H1 (cell line): Measurements from ENCODE around the gene PINK1. TPM values are rescaled to one million over a fixed set of nuclear protein-coding genes. Genes with fewer than 3 reads are reported as not detected.

Source experiments
- CTCF ChIA-PET: fragments of 300-600 bp; sonication (Branson Sonifier 250); formaldehyde crosslinking; loops from one replicate; lab custom pipeline; 2021; ENCODE audit not compliant: partially characterized antibody; lab: Charles Lee
- POLR2A ChIA-PET: fragments of 300-600 bp; sonication (Branson Sonifier 250); formaldehyde crosslinking; loops from one replicate; lab custom pipeline; 2021; ENCODE audit warnings: inconsistent platforms; ENCODE audit not compliant: partially characterized antibody; lab: Charles Lee
- DNase-seq, 2 experiments: peaks; one replicate each; pipeline versions ENCODE4 v3.0.0 to v3.0.0-alpha.2; 2010 to 2022; ENCODE audit warnings: low spot score in 2 of 2, low read depth in 1 of 2, mixed read lengths in 1 of 2
- FAIRE-seq: peaks from 2 replicates; lab custom pipeline; 2011; peaks lifted over from hg19 to GRCh38; lab: Jason Lieb, UNC
- H2AFZ ChIP-seq: 2 replicates; pipeline ENCODE4 v1.8.1; 2012; ENCODE audit warnings: low read length, inconsistent platforms
- H2AK5ac ChIP-seq: 2 replicates; pipeline ENCODE4 v1.6.1; 2013; ENCODE audit warnings: low read depth, low read length
- H2BK120ac ChIP-seq: replicated peaks from 2 replicates; pipeline ENCODE3; 2013; ENCODE audit warnings: low read depth, low read length, inconsistent platforms
- H2BK12ac ChIP-seq: 2 replicates; pipeline ENCODE4 v1.6.1; 2013; ENCODE audit warnings: low read depth, low read length
- H2BK15ac ChIP-seq: 2 replicates; pipeline ENCODE4 v1.6.1; 2013; ENCODE audit warnings: low read length
- H2BK20ac ChIP-seq: 2 replicates; pipeline ENCODE4 v1.6.1; 2013; ENCODE audit warnings: low read length
- H2BK5ac ChIP-seq: 2 replicates; pipeline ENCODE4 v1.6.1; 2013; ENCODE audit warnings: low read depth, low read length
- H3K14ac ChIP-seq: 2 replicates; pipeline ENCODE4 v1.6.1; 2013; ENCODE audit warnings: inconsistent platforms; ENCODE audit not compliant: insufficient read length
- H3K18ac ChIP-seq: 2 replicates; pipeline ENCODE4 v1.6.1; 2013; ENCODE audit warnings: low read length; ENCODE audit errors: extremely low read depth
- H3K23ac ChIP-seq: 2 replicates; pipeline ENCODE4 v1.6.1; 2013; ENCODE audit warnings: inconsistent platforms; ENCODE audit not compliant: insufficient read length
- H3K23me2 ChIP-seq: 2 replicates; pipeline ENCODE4 v1.6.1; 2013; ENCODE audit warnings: low read depth, low read length
- H3K27ac ChIP-seq: 2 replicates; pipeline ENCODE4 v1.6.1; 2011; ENCODE audit warnings: low read depth, low read length, inconsistent platforms
- H3K27me3 ChIP-seq, 4 experiments: replicated peaks in 1 of 4; 1 replicate in 1 of 4; 2 replicates in 3 of 4; pipeline versions ENCODE4 v1.6.1 to v1.8.1; 2011 to 2013; ENCODE audit warnings: low read length in 3 of 4, mild to moderate bottlenecking in 3 of 4, inconsistent platforms in 2 of 4, mixed read lengths in 2 of 4, moderate library complexity in 1 of 4; ENCODE audit not compliant: control insufficient read depth in 3 of 4, insufficient read depth in 3 of 4; ENCODE audit errors: extremely low read depth in 1 of 4
- H3K36me3 ChIP-seq, 4 experiments: 2 replicates each; pipeline versions ENCODE4 v1.6.1 to v1.8.1; 2011 to 2013; ENCODE audit warnings: mild to moderate bottlenecking in 4 of 4, low read length in 3 of 4, moderate library complexity in 2 of 4, control low read depth in 1 of 4, inconsistent platforms in 1 of 4; ENCODE audit not compliant: insufficient read depth in 4 of 4, control insufficient read depth in 2 of 4
- H3K4ac ChIP-seq: replicated peaks from 2 replicates; pipeline ENCODE3; 2013; ENCODE audit warnings: low read length, low read depth, mixed read lengths, inconsistent platforms; ENCODE audit not compliant: insufficient read length
- H3K4me1 ChIP-seq, 4 experiments: replicated peaks in 1 of 4; 1 replicate in 1 of 4; 2 replicates in 3 of 4; pipeline versions ENCODE4 v1.6.1 to v1.8.1; 2011 to 2013; ENCODE audit warnings: low read length in 3 of 4, inconsistent platforms in 2 of 4, mixed read lengths in 1 of 4; ENCODE audit not compliant: insufficient read depth in 4 of 4, control insufficient read depth in 3 of 4
- H3K4me2 ChIP-seq, 2 experiments: 2 replicates each; pipeline versions ENCODE4 v1.6.1 to v1.8.1; 2011 to 2013; ENCODE audit warnings: low read depth in 2 of 2, low read length in 2 of 2, control low read depth in 1 of 2, inconsistent platforms in 1 of 2, mild to moderate bottlenecking in 1 of 2; ENCODE audit not compliant: insufficient read depth in 1 of 2
- H3K4me3 ChIP-seq, 4 experiments: fragments of 200-600, 300-600 bp in 1 of 4; sonication (generic), shearing (Covaris generic), sonication (Bioruptor Twin) in 1 of 4; 2 replicates each; pipeline versions ENCODE4 v1.5.1 to v1.8.1; 2011 to 2016; ENCODE audit warnings: low read length in 4 of 4, low read depth in 3 of 4, control low read depth in 2 of 4, inconsistent platforms in 2 of 4, mild to moderate bottlenecking in 2 of 4, mixed read lengths in 1 of 4, moderate library complexity in 1 of 4; ENCODE audit not compliant: insufficient read depth in 2 of 4; ENCODE audit errors: extremely low read depth in 1 of 4
- H3K56ac ChIP-seq: replicated peaks from 2 replicates; pipeline ENCODE3; 2013; ENCODE audit warnings: low read depth, mild to moderate bottlenecking, mixed read lengths, low read length, inconsistent platforms; ENCODE audit not compliant: insufficient read length
- H3K79me1 ChIP-seq: 2 replicates; pipeline ENCODE4 v1.6.1; 2013; ENCODE audit warnings: low read depth, low read length, control low read depth
- H3K79me2 ChIP-seq, 2 experiments: 2 replicates each; pipeline versions ENCODE4 v1.6.1 to v1.8.1; 2012 to 2013; ENCODE audit warnings: low read length in 2 of 2, mild to moderate bottlenecking in 2 of 2, inconsistent platforms in 1 of 2; ENCODE audit not compliant: insufficient read depth in 2 of 2, control insufficient read depth in 1 of 2
- H3K9ac ChIP-seq, 4 experiments: replicated peaks in 1 of 4; 1 replicate in 1 of 4; 2 replicates in 3 of 4; pipeline versions ENCODE4 v1.6.1 to v1.8.1; 2011 to 2013; ENCODE audit warnings: low read depth in 3 of 4, low read length in 3 of 4, control low read depth in 2 of 4, mild to moderate bottlenecking in 2 of 4, moderate library complexity in 2 of 4, inconsistent platforms in 1 of 4; ENCODE audit errors: extremely low read depth in 1 of 4
- H3K9me3 ChIP-seq, 2 experiments: 2 replicates each; pipeline versions ENCODE4 v1.6.1 to v1.8.1; 2012 to 2013; ENCODE audit warnings: mild to moderate bottlenecking in 2 of 2, moderate library complexity in 2 of 2, control low read depth in 1 of 2, inconsistent platforms in 1 of 2, low read depth in 1 of 2, low read length in 1 of 2, mixed read lengths in 1 of 2; ENCODE audit not compliant: insufficient read depth in 2 of 2
- H4K20me1 ChIP-seq, 2 experiments: replicated peaks in 1 of 2; 2 replicates each; pipeline versions ENCODE3 to v1.8.1; 2011 to 2013; ENCODE audit warnings: inconsistent platforms in 2 of 2, low read length in 2 of 2, mild to moderate bottlenecking in 1 of 2; ENCODE audit not compliant: insufficient read depth in 2 of 2, control insufficient read depth in 1 of 2
- H4K5ac ChIP-seq: 2 replicates; pipeline ENCODE4 v1.6.1; 2013; ENCODE audit warnings: low read length, low read depth, mixed read lengths, inconsistent platforms; ENCODE audit not compliant: insufficient read length
- H4K8ac ChIP-seq: 2 replicates; pipeline ENCODE4 v1.8.0; 2013; ENCODE audit warnings: mild to moderate bottlenecking, moderate library complexity, low read length, inconsistent platforms; ENCODE audit not compliant: insufficient read depth; ENCODE audit errors: extremely low read depth
- H4K91ac ChIP-seq: replicated peaks from 2 replicates; pipeline ENCODE3; 2013; ENCODE audit warnings: low read length, mixed read lengths, inconsistent platforms; ENCODE audit not compliant: insufficient read length
- ASH2L ChIP-seq: fragments of 200-600, 300-600 bp; sonication (generic); IDR thresholded peaks from one replicate; pipeline ENCODE4 v1.7.1; 2017; ENCODE audit warnings: low read length
- FOSL1 ChIP-seq: IDR thresholded peaks from 2 replicates; pipeline ENCODE4 v1.6.1; 2011; ENCODE audit warnings: mild to moderate bottlenecking, low read depth, low read length, moderate library complexity; ENCODE audit not compliant: insufficient read depth
- GTF2F1 ChIP-seq: IDR thresholded peaks from 2 replicates; pipeline ENCODE4 v1.6.1; 2012; ENCODE audit warnings: low read depth, low read length, improper control_type of control experiment, borderline replicate concordance
- HDAC2 ChIP-seq, 2 experiments: fragments of 300-600 bp in 1 of 2; sonication (generic) in 1 of 2; IDR thresholded peaks; 2 replicates each; pipeline ENCODE4 v1.6.1; 2011 to 2012; ENCODE audit warnings: low read depth in 2 of 2, low read length in 2 of 2, mild to moderate bottlenecking in 2 of 2, moderate library complexity in 2 of 2, borderline replicate concordance in 1 of 2, inconsistent platforms in 1 of 2
- JUN ChIP-seq: IDR thresholded peaks from 2 replicates; pipeline ENCODE4 v1.6.1; 2011; ENCODE audit warnings: low read depth, mild to moderate bottlenecking, improper control_type of control experiment, low read length
- PHF8 ChIP-seq: fragments of 200-600 bp; sonication (generic); conservative IDR thresholded peaks from 2 replicates; pipeline ENCODE4 v1.7.1; 2012; ENCODE audit warnings: low read depth, mild to moderate bottlenecking, inconsistent platforms, low read length, moderate library complexity
- POLR2AphosphoS5 ChIP-seq: IDR thresholded peaks from 2 replicates; pipeline ENCODE4 v1.6.1; 2011; ENCODE audit warnings: low read depth, low read length
- YY1 ChIP-seq: IDR thresholded peaks from 2 replicates; pipeline ENCODE4 v1.6.1; 2011; ENCODE audit warnings: low read depth, mild to moderate bottlenecking, low read length
- WGBS, 2 experiments: shearing (Covaris generic) in 1 of 2; methylation state at CpG; one replicate each; pipeline versions ENCODE4 v1.1.6 to v1.1.7; 2013 to 2015; ENCODE audit warnings: low lambda C conversion rate in 2 of 2, mixed read lengths in 2 of 2, inconsistent platforms in 1 of 2, low coverage in 1 of 2, missing lambda C conversion rate in 1 of 2; ENCODE audit not compliant: insufficient replicate concordance in 2 of 2, insufficient coverage in 1 of 2, insufficient read length in 1 of 2; ENCODE audit errors: extremely low coverage in 1 of 2, missing lambda C conversion rate in 1 of 2; 5-methylcytosine and 5-hydroxymethylcytosine counted together
- polyA plus RNA-seq, 7 experiments: library from polyadenylated mRNA; depleted of rRNA in 3 of 7; stranded (reverse) in 5 of 7; unstranded in 2 of 7; fragments of >200 nt in 5 of 7; fragments of 200-250 nt in 2 of 7; gene quantifications; 1 replicate in 5 of 7; 2 replicates in 1 of 7; 4 replicates in 1 of 7; pipeline versions ENCODE4 v1.2.1 to v1.2.3, GENCODE V29; 2011 to 2013; ENCODE audit warnings: missing spikeins in 2 of 7, mixed read lengths in 2 of 7
- total RNA-seq: library from RNA; stranded (reverse); fragmentation: NEBNext Ultra II Directional; extraction: Animal tissue kit (Norgen Biotek cat#: 25700); gene quantifications from 2 replicates; pipeline ENCODE4 v1.2.1, GENCODE V29; 2021

The PINK1 gene
- total and polyA plus RNA-seq, 2 of the 8 experiments (the other 6 are each of a cell fraction or from before 2014, with no cell fraction given), result 16.1 to 19.3 TPM

GRCh38 chr1:20636785-20637347 is 3.6 kb downstream of the PINK1 start:
- H3K56ac ChIP-seq, result no peak overlapping the region
- FAIRE-seq, result no peak
- no peak for DNase-seq
- 90% methylated on average over 6 of the region's 8 CpGs; no CpG with 5 or more reads in 1 of the 2 experiments for WGBS, 2 experiments
- no peak overlapping the region for H2BK120ac ChIP-seq
- peaks cover 0 to 8% (median 3%) of the 10 kb centered on the region in 4 experiments; a peak in 4 of 7 replicates for H3K4me1 ChIP-seq
- no peak overlapping the region for H4K5ac ChIP-seq
- no peaks in the 10 kb centered on the region for H3K9me3 ChIP-seq
- no peak overlapping the region for H3K18ac ChIP-seq
- no peak overlapping the region for H2BK15ac ChIP-seq
- no peaks in the 10 kb centered on the region for H3K79me2 ChIP-seq
- no peak overlapping the region for H2BK5ac ChIP-seq
- no peak overlapping the region for H3K4me3 ChIP-seq
- H3K4me2 ChIP-seq, result no peak overlapping the region
- TF ChIP-seq GTF2F1 (no peak), JUN (no peak), ASH2L (no peak), PHF8 (no peak), POLR2AphosphoS5 (no peak), FOSL1 (no peak), HDAC2 (IDR thresholded peaks at IDR 0.05; ENCODE audit: borderline replicate concordance in 1 of 2, low read depth in 2 of 2, low read length in 2 of 2) (no peak), YY1 (no peak)
- CTCF ChIA-PET, result interaction anchor here (0.6 to 8.2 kb wide), 6 partner anchors 9 to 115 kb away, joined by 3 to 85 read pairs (median 4); no protein-coding TSS in a partner anchor
- H3K36me3 ChIP-seq, result no peaks in the 10 kb centered on the region; a peak in 1 of 8 replicates
- H3K27ac ChIP-seq, result no peak overlapping the region
- H3K9ac ChIP-seq, result no peak overlapping the region
- H2BK20ac ChIP-seq, result no peak overlapping the region
- H3K14ac ChIP-seq, result no peak overlapping the region
- H2AFZ ChIP-seq, result no peak overlapping the region
- no peak overlapping the region for H3K23ac ChIP-seq
- peaks cover 5% of the 10 kb centered on the region; the same call in 1 of the 2 replicates for H3K23me2 ChIP-seq
- H4K20me1 ChIP-seq, result peaks cover 1 to 3% of the 10 kb centered on the region in 2 experiments
- H3K4ac ChIP-seq, result no peak overlapping the region
- POLR2A ChIA-PET, result no interaction called here
- no peak overlapping the region for H4K8ac ChIP-seq
- H2BK12ac ChIP-seq, result no peak overlapping the region
- no peak overlapping the region for H4K91ac ChIP-seq
- peaks cover 0 to 5% (median 0%) of the 10 kb centered on the region in 4 experiments; a peak in 2 of 7 replicates for H3K27me3 ChIP-seq
- H2AK5ac ChIP-seq, result no peak overlapping the region
- no peaks in the 10 kb centered on the region for H3K79me1 ChIP-seq
